HepG2 (cell line): ENCODE data around the gene OPRL1. TPM values are rescaled to one million over a fixed set of nuclear protein-coding genes. Genes with fewer than 3 reads are reported as not detected.

Experiments used
- AHR ChIP-seq: IDR thresholded peaks from 2 replicates; pipeline ENCODE4 v1.6.1; 2018; ENCODE audit warnings: missing genetic modification reagents, missing compliant biosample characterization
- ARNT2 ChIP-seq: sonication (generic); formaldehyde crosslinking; IDR thresholded peaks from 2 replicates; pipeline ENCODE4 v1.8.0; 2022; ENCODE audit warnings: mild to moderate bottlenecking, low read depth, missing genetic modification reagents, moderate library complexity
- CCAR2 ChIP-seq: fragments of 200-400 bp; formaldehyde crosslinking; optimal IDR thresholded peaks from 2 replicates; pipeline ENCODE3; 2018; ENCODE audit warnings: low read depth, mild to moderate bottlenecking, low read length, moderate library complexity
- CHD4 ChIP-seq: fragments of 200-600 bp; sonication (generic); IDR thresholded peaks from 2 replicates; pipeline ENCODE4 v1.7.0; 2017; ENCODE audit warnings: mild to moderate bottlenecking, low read length, borderline replicate concordance
- CREM ChIP-seq, 2 experiments: sonication (generic) in 1 of 2; formaldehyde crosslinking in 1 of 2; IDR thresholded peaks; 2 replicates each; pipeline versions ENCODE4 v1.4.0 to v1.6.1; 2016 to 2020; ENCODE audit warnings: antibody characterized with exemption in 1 of 2, mild to moderate bottlenecking in 1 of 2, missing genetic modification reagents in 1 of 2
- EEA1 ChIP-seq: sonication (generic); formaldehyde crosslinking; IDR thresholded peaks from 2 replicates; pipeline ENCODE4 v1.5.1; 2020; ENCODE audit warnings: mild to moderate bottlenecking, missing genetic modification reagents, borderline replicate concordance
- ELF3 ChIP-seq: IDR thresholded peaks from 2 replicates; pipeline ENCODE4 v1.6.1; 2016; ENCODE audit warnings: missing genetic modification reagents, missing compliant biosample characterization
- GATAD1 ChIP-seq: IDR thresholded peaks from 2 replicates; pipeline ENCODE4 v1.6.1; 2016; ENCODE audit warnings: missing genetic modification reagents, missing compliant biosample characterization
- HNRNPLL ChIP-seq: fragments of 200-400 bp; formaldehyde crosslinking; IDR thresholded peaks from 2 replicates; pipeline ENCODE4 v1.6.1; 2017; ENCODE audit warnings: mild to moderate bottlenecking, low read depth, low read length; ENCODE audit not compliant: poor library complexity, severe bottlenecking
- ISX ChIP-seq: sonication (generic); formaldehyde crosslinking; conservative IDR thresholded peaks from 2 replicates; pipeline ENCODE4 v1.5.0; 2020; ENCODE audit warnings: missing genetic modification reagents
- NONO ChIP-seq, 2 experiments: fragments of 450-650 bp in 1 of 2; sonication (generic) in 1 of 2; formaldehyde crosslinking in 1 of 2; IDR thresholded peaks in 1 of 2; conservative IDR thresholded peaks in 1 of 2; 2 replicates each; pipeline versions ENCODE4 v1.6.1 to v1.8.0; 2017 to 2022; ENCODE audit warnings: mild to moderate bottlenecking in 1 of 2, missing genetic modification reagents in 1 of 2, moderate library complexity in 1 of 2
- PCBP2 ChIP-seq: fragments of 200-400 bp; formaldehyde crosslinking; optimal IDR thresholded peaks from 2 replicates; pipeline ENCODE3; 2018; ENCODE audit warnings: low read length, low read depth; ENCODE audit not compliant: poor library complexity, severe bottlenecking
- PHF8 ChIP-seq: sonication (generic); formaldehyde crosslinking; IDR thresholded peaks from 2 replicates; pipeline ENCODE4 v1.5.0; 2020; ENCODE audit warnings: missing genetic modification reagents
- PPARG ChIP-seq: conservative IDR thresholded peaks from 2 replicates; pipeline ENCODE4 v1.6.1; 2016; ENCODE audit warnings: missing biosample characterization, missing genetic modification reagents
- REPIN1 ChIP-seq: sonication (generic); formaldehyde crosslinking; IDR thresholded peaks from 2 replicates; pipeline ENCODE4 v1.8.0; 2022; ENCODE audit warnings: missing genetic modification reagents, low read depth, mild to moderate bottlenecking, borderline replicate concordance
- SOX6 ChIP-seq, 2 experiments: fragments of 450-650 bp in 1 of 2; sonication (generic) in 1 of 2; formaldehyde crosslinking in 1 of 2; IDR thresholded peaks; 2 replicates each; pipeline versions ENCODE4 v1.4.0 to v1.6.1; 2017 to 2020; ENCODE audit warnings: antibody characterized with exemption in 1 of 2, mild to moderate bottlenecking in 1 of 2, missing genetic modification reagents in 1 of 2
- YEATS4 ChIP-seq: sonication (generic); formaldehyde crosslinking; IDR thresholded peaks from 2 replicates; pipeline ENCODE4 v1.4.0; 2020; ENCODE audit warnings: missing genetic modification reagents, borderline replicate concordance
- ZBTB20 ChIP-seq: sonication (generic); formaldehyde crosslinking; IDR thresholded peaks from 2 replicates; pipeline ENCODE4 v1.8.1; 2023; ENCODE audit warnings: missing genetic modification reagents, low read depth, mild to moderate bottlenecking, borderline replicate concordance
- ZMYM4 ChIP-seq: sonication (generic); formaldehyde crosslinking; IDR thresholded peaks from 2 replicates; pipeline ENCODE4 v1.8.1; 2023; ENCODE audit warnings: mild to moderate bottlenecking, missing genetic modification reagents
- ZNF160 ChIP-seq: sonication (generic); formaldehyde crosslinking; IDR thresholded peaks from 2 replicates; pipeline ENCODE4 v1.8.0; 2022; ENCODE audit warnings: mild to moderate bottlenecking, inconsistent platforms, missing genetic modification reagents
- ZNF34 ChIP-seq: sonication (generic); formaldehyde crosslinking; IDR thresholded peaks from 2 replicates; pipeline ENCODE4 v1.4.0; 2020; ENCODE audit warnings: mild to moderate bottlenecking, missing genetic modification reagents, borderline replicate concordance
- ZNF629 ChIP-seq: sonication (generic); formaldehyde crosslinking; conservative IDR thresholded peaks from 2 replicates; pipeline ENCODE4 v1.5.0; 2020; ENCODE audit warnings: missing genetic modification reagents
- ZNF850 ChIP-seq: sonication (generic); formaldehyde crosslinking; conservative IDR thresholded peaks from 2 replicates; pipeline ENCODE4 v1.9.0; 2021; ENCODE audit warnings: mild to moderate bottlenecking, missing genetic modification reagents
- polyA plus RNA-seq, 8 experiments: library from polyadenylated mRNA; depleted of rRNA in 3 of 8; stranded (reverse) in 7 of 8; unstranded in 1 of 8; fragments of >200 nt; fragmentation: Illumina TruSeq in 4 of 8; extraction: Trizol in 4 of 8; gene quantifications; 2 replicates each; pipeline versions ENCODE4 v1.2.1 to v1.2.3, GENCODE V29; 2011 to 2016; ENCODE audit warnings: low read depth in 4 of 8, missing spikeins in 1 of 8, mixed read lengths in 1 of 8; ENCODE audit not compliant: insufficient read depth in 1 of 8
- total RNA-seq, 5 experiments: library from RNA; depleted of rRNA; stranded (reverse); fragments of >200 nt; fragmentation: Illumina TruSeq; extraction: Trizol; gene quantifications; 2 replicates each; pipeline ENCODE4 v1.2.3, GENCODE V29; 2016; ENCODE audit warnings: low read depth in 1 of 5
- TF ChIP-seq, protein P1 (sequence below): sonication (generic); formaldehyde crosslinking; IDR thresholded peaks from 2 replicates; pipeline ENCODE4 v1.4.0; 2020; ENCODE audit warnings: mild to moderate bottlenecking, low read depth, missing genetic modification reagents
- TF ChIP-seq, protein P2 (sequence below): IDR thresholded peaks from 2 replicates; pipeline ENCODE4 v1.6.1; 2016; ENCODE audit warnings: mild to moderate bottlenecking, missing biosample characterization, missing genetic modification reagents
- TF ChIP-seq, protein P3 (sequence below), 2 experiments: sonication (generic) in 1 of 2; formaldehyde crosslinking in 1 of 2; IDR thresholded peaks; 2 replicates each; pipeline versions ENCODE4 v1.5.1 to v1.6.1; 2011 to 2020; ENCODE audit warnings: borderline replicate concordance in 1 of 2, low read depth in 1 of 2, low read length in 1 of 2, mild to moderate bottlenecking in 1 of 2, missing genetic modification reagents in 1 of 2, moderate library complexity in 1 of 2

The OPRL1 gene
- total and polyA plus RNA-seq, 2 of the 13 experiments (the other 11 are each of a cell fraction or from before 2014, with no cell fraction given): 0.35 to 0.71 TPM

GRCh38 chr20:64055893-64056638, 23.8 kb upstream of the OPRL1 start (continued):
- TF ChIP-seq REPIN1: no peak
- TF ChIP-seq, protein P1, sequence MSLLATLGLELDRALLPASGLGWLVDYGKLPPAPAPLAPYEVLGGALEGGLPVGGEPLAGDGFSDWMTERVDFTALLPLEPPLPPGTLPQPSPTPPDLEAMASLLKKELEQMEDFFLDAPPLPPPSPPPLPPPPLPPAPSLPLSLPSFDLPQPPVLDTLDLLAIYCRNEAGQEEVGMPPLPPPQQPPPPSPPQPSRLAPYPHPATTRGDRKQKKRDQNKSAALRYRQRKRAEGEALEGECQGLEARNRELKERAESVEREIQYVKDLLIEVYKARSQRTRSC (CRISPR knock-in tag): peak; percentile 92; the same call in 1 of the 2 replicates
- TF ChIP-seq ZBTB20 (CRISPR knock-in tag): peak; percentile 42; the same call in 1 of the 2 replicates
- TF ChIP-seq ELF3 (CRISPR knock-in tag): peak; percentile 68
- peak; percentile 18; the same call in 1 of the 2 replicates for TF ChIP-seq YEATS4 (CRISPR knock-in tag)
- peak; percentile 80 for TF ChIP-seq PPARG
- TF ChIP-seq PCBP2: no peak
- TF ChIP-seq ZNF629 (CRISPR knock-in tag): peak; percentile 100
- TF ChIP-seq ZNF850 (CRISPR knock-in tag): no peak
- no peak for TF ChIP-seq SOX6 (IDR thresholded peaks at IDR 0.05)
- peak; percentile 26 for TF ChIP-seq SOX6 (CRISPR knock-in tag; IDR thresholded peaks at IDR 0.05)
- TF ChIP-seq CREM (IDR thresholded peaks at IDR 0.05): peak; percentile 50; the same call in 1 of the 2 replicates
- no peak for TF ChIP-seq CREM (CRISPR knock-in tag; IDR thresholded peaks at IDR 0.05)
- peak; percentile 27; the same call in 1 of the 2 replicates for TF ChIP-seq ZMYM4 (CRISPR knock-in tag)
- peak; percentile 81; the same call in 1 of the 2 replicates for TF ChIP-seq ISX (CRISPR knock-in tag)
- TF ChIP-seq NONO (IDR thresholded peaks at IDR 0.05): no peak
- TF ChIP-seq NONO (CRISPR knock-in tag; conservative IDR thresholded peaks at IDR 0.05): peak; percentile 87
- peak; percentile 7 for TF ChIP-seq CCAR2
- peak; percentile 94; the same call in 1 of the 2 replicates for TF ChIP-seq CHD4
- peak; percentile 58 for TF ChIP-seq GATAD1 (CRISPR knock-in tag)
- TF ChIP-seq, protein P2, sequence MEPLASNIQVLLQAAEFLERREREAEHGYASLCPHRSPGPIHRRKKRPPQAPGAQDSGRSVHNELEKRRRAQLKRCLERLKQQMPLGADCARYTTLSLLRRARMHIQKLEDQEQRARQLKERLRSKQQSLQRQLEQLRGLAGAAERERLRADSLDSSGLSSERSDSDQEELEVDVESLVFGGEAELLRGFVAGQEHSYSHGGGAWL (CRISPR knock-in tag): peak; percentile 84
- TF ChIP-seq AHR: peak; percentile 79; the same call in 1 of the 2 replicates
- TF ChIP-seq, protein P3, sequence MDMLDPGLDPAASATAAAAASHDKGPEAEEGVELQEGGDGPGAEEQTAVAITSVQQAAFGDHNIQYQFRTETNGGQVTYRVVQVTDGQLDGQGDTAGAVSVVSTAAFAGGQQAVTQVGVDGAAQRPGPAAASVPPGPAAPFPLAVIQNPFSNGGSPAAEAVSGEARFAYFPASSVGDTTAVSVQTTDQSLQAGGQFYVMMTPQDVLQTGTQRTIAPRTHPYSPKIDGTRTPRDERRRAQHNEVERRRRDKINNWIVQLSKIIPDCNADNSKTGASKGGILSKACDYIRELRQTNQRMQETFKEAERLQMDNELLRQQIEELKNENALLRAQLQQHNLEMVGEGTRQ (IDR thresholded peaks at IDR 0.05; ENCODE audit: low read depth, low read length): no peak
- TF ChIP-seq, protein P3 (CRISPR knock-in tag; IDR thresholded peaks at IDR 0.05; ENCODE audit: borderline replicate concordance): no peak
- TF ChIP-seq HNRNPLL: peak; percentile 67
- TF ChIP-seq ZNF34 (CRISPR knock-in tag): peak; percentile 71; the same call in 1 of the 2 replicates
- 0 out of 2 replicates have a peak, but pooled peaks have one; percentile 41 for TF ChIP-seq ZNF160 (CRISPR knock-in tag)
- peak; percentile 76 for TF ChIP-seq PHF8 (CRISPR knock-in tag)
- no peak for TF ChIP-seq ARNT2
- TF ChIP-seq EEA1 (CRISPR knock-in tag): no peak
